Measurements from ENCODE around the gene GRID2IP. TPM values are rescaled to one million over a fixed set of nuclear protein-coding genes. Genes with fewer than 3 reads are reported as not detected.
"Not testable (repeated sequence)": the region's sequence is repeated elsewhere in the genome, so short reads cannot be mapped to it uniquely, and the experiment has no call there.

The GRID2IP gene
- total and polyA plus RNA-seq, 2 experiments from 2014 or later: 0.06 to 0.24 TPM

DNA sequence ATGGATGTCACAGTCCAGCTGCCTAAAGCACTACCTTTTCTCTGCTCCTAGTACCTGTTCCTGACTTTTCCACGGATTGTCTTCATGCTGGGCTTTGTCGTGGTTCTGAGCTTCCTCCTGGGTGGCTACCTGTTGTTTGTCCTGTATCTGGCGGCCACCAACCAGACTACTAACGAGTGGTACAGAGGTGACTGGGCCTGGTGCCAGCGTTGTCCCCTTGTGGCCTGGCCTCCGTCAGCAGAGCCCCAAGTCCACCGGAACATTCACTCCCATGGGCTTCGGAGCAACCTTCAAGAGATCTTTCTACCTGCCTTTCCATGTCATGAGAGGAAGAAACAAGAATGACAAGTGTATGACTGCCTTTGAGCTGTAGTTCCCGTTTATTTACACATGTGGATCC, 37.3 kb upstream of the GRID2IP start:
- DNase-seq (ENCODE audit: low read depth in 1 of 2, low spot score in 1 of 2): no peak
- H3K27me3 ChIP-seq: no peaks in the 10 kb centered on the region
- peaks cover 37% of the 10 kb centered on the region for H3K36me3 ChIP-seq
- H3K4me1 ChIP-seq (ENCODE audit: low read depth): peaks cover 4% of the 10 kb centered on the region
- TF ChIP-seq, protein P1, sequence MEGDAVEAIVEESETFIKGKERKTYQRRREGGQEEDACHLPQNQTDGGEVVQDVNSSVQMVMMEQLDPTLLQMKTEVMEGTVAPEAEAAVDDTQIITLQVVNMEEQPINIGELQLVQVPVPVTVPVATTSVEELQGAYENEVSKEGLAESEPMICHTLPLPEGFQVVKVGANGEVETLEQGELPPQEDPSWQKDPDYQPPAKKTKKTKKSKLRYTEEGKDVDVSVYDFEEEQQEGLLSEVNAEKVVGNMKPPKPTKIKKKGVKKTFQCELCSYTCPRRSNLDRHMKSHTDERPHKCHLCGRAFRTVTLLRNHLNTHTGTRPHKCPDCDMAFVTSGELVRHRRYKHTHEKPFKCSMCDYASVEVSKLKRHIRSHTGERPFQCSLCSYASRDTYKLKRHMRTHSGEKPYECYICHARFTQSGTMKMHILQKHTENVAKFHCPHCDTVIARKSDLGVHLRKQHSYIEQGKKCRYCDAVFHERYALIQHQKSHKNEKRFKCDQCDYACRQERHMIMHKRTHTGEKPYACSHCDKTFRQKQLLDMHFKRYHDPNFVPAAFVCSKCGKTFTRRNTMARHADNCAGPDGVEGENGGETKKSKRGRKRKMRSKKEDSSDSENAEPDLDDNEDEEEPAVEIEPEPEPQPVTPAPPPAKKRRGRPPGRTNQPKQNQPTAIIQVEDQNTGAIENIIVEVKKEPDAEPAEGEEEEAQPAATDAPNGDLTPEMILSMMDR (IDR thresholded peaks at IDR 0.05; ENCODE audit: low read depth, low read length): no peak
- H3K27ac ChIP-seq: no peak overlapping the region
- H3K4me3 ChIP-seq: no peak overlapping the region
- H3K9me3 ChIP-seq (ENCODE audit: low read depth): no peaks in the 10 kb centered on the region

GRCh38 chr7:6585746-6586432, 34.6 kb upstream of the GRID2IP start:
- not testable (repeated sequence) for H3K4me1 ChIP-seq (ENCODE audit: low read depth); DNase-seq (ENCODE audit: low read depth in 1 of 2, low spot score in 1 of 2); H3K9me3 ChIP-seq (ENCODE audit: low read depth); H3K27me3 ChIP-seq; H3K27ac ChIP-seq; H3K4me3 ChIP-seq
- peaks cover 58% of the 10 kb centered on the region for H3K36me3 ChIP-seq

GRCh38 chr7:6579446-6579845, 28.2 kb upstream of the GRID2IP start:
- Histone ChIP-seq H3K4me1 (ENCODE audit: low read depth) (no peaks in the 10 kb centered on the region), H3K36me3 (peaks cover 33% of the 10 kb centered on the region), H3K9me3 (ENCODE audit: low read depth) (no peaks in the 10 kb centered on the region), H3K27ac (no peak overlapping the region), H3K27me3 (no peaks in the 10 kb centered on the region), H3K4me3 (no peak overlapping the region)
- TF ChIP-seq, protein P1 (IDR thresholded peaks at IDR 0.05; ENCODE audit: low read depth, low read length): peak; percentile 16
- DNase-seq (ENCODE audit: low read depth in 1 of 2, low spot score in 1 of 2): no peak

DNA sequence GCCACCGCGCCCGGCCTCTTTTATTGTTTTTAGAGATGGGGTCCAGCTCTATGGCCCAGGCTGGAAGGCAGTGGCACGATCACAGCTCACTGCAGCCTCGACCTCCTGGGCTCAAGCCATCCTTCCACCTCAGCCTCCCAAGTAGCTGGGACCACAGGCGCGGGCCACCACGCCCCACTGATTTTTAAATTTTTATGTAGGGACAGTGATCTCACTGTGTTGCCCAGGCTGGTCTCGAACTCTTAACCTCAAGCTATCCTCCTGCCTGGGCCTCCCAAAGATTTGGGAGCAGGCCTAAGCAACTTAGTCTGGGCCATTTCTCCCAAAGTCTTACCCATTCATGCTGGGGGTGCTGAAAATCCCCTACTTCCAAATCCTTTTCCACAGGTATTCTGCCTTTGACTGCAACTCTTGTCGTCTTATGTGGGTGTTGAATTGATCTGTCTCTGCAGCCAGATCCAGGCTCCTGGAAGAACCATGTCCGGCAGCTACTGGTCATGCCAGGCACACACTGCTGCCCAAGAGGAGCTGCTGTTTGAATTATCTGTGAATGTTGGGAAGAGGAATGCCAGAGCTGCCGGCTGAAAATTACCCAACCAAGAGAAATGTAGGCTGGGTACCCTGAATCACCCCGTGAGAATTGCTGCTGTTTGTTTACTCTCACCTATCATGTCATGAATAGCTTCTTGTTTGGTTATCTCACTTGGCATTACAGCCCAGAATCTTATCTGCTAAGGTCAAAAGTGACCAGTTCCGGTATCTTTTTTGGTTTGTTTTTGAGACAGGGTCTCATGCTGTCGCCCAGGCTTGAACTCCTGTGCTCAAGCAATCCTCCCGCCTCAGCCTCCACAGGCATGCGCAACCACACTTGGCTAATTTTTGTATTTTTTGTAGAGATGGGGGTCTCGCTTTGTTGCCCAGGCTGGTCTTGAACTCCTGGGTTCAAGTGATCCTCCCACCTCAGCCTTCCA, 27.1 kb upstream of the GRID2IP start:
- Histone ChIP-seq H3K36me3 (peaks cover 25% of the 10 kb centered on the region), H3K27me3 (no peaks in the 10 kb centered on the region), H3K4me3 (peak overlapping the region; percentile 50), H3K27ac (peak overlapping the region; percentile 93), H3K9me3 (ENCODE audit: low read depth) (no peaks in the 10 kb centered on the region), H3K4me1 (ENCODE audit: low read depth) (no peaks in the 10 kb centered on the region)
- TF ChIP-seq, protein P1 (IDR thresholded peaks at IDR 0.05; ENCODE audit: low read depth, low read length): no peak
- DNase-seq (ENCODE audit: low read depth in 1 of 2, low spot score in 1 of 2): peak in 1 of 2 donors; percentile 24

GRCh38 chr7:6577369-6578113, 26.3 kb upstream of the GRID2IP start, which contains the start of gene ZDHHC4:
ZDHHC4 (plus strand) TSS chr7:6577454; CDS start chr7:6580562, 3,108 bp downstream.
- Histone ChIP-seq H3K9me3 (ENCODE audit: low read depth) (no peaks in the 10 kb centered on the region), H3K36me3 (peaks cover 17% of the 10 kb centered on the region), H3K4me3 (peak within 1 kb of the TSS; percentile 50), H3K27ac (peak within 1 kb of the TSS; percentile 93), H3K4me1 (ENCODE audit: low read depth) (no peaks in the 10 kb centered on the region), H3K27me3 (no peaks in the 10 kb centered on the region)
- DNase-seq (ENCODE audit: low read depth in 1 of 2, low spot score in 1 of 2): peak; percentile 93 to 95
- TF ChIP-seq, protein P1 (IDR thresholded peaks at IDR 0.05; ENCODE audit: low read depth, low read length): no peak

DNA sequence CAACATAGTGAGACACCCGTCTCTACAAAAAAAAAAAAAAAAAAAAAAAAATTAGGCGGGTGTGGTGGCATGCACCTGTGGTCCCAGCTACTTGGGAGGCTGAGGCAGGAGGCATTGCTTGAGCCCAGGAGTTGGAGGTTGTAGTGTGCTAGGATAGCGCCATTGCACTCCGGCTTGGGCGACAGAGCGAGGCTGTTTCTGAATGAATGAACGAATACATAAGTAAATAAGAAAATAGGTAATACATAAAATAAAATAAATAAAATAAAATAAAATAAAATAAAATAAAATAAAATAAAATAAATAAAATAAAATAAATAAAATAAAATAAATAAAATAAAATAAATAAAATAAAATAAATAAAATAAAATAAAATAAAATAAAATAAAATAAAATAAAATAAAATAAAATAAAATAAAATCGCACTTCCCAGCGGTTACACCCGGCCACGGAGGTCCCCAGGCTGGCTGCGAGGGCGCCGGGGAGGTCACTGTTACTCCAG, 25.7 kb upstream of the GRID2IP start:
- H3K27ac ChIP-seq: peak overlapping the region; percentile 93
- not testable (repeated sequence) for H3K9me3 ChIP-seq (ENCODE audit: low read depth); H3K27me3 ChIP-seq; H3K4me1 ChIP-seq (ENCODE audit: low read depth)
- peak in 1 of 2 donors; percentile 25 for DNase-seq (ENCODE audit: low read depth in 1 of 2, low spot score in 1 of 2)
- H3K4me3 ChIP-seq: peak overlapping the region; percentile 50
- peaks cover 10% of the 10 kb centered on the region for H3K36me3 ChIP-seq
